Erythroblast (primary cell): Measurements from ENCODE around the gene DNAJC16.

ENCODE experiments used
- GATA1 ChIP-seq: IDR thresholded peaks from 2 replicates; pipeline ENCODE4 v1.6.1; 2011; ENCODE audit warnings: low read depth, mild to moderate bottlenecking, control low read depth, low read length, moderate library complexity
- POLR2A ChIP-seq: IDR thresholded peaks from 2 replicates; pipeline ENCODE4 v1.6.1; 2011; ENCODE audit warnings: mild to moderate bottlenecking, low read length

DNA sequence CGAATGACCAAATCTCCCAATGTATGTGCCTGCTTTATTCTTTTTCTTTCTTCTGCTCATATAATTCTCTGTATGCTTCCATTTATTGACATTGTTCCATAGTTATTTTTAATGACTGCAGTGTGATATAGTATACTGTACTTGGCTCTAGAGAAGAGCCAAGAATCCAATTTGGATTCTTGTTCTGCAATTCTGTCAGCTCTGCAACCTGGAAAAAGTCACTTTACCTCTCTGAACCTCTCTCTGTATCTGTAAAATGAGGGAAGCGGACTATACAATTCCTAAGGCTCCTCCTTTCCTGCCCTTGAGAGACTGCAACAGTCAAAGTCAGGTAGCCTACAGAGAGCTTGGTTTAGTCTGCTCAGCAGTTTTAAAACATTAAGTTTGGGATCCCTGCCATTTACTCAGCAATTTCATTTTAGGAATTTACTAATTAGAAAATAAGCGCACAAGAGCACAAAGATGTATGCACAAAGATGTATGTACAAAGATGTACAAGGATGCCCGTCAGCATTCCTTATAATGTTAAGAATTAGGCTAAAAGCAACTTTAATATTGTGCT lies 14.7 kb downstream of the DNAJC16 start:
- TF ChIP-seq POLR2A (no peak), GATA1 (no peak)
